Activated B cell treated with CpG ODN at 0.5 μM for 24 hours (primary cell): Measurements from ENCODE around the gene PAPLN. TPM values are rescaled to one million over a fixed set of nuclear protein-coding genes. Genes with fewer than 3 reads are reported as not detected.

ENCODE experiments used
- ATAC-seq: fragments of 200-7000 bp; cut with Tn5 transposase; one replicate; pipeline ENCODE4 v1.10.0; 2021; ENCODE audit warnings: low read depth, mild to moderate bottlenecking, moderate library complexity
- CTCF ChIA-PET: fragments of 350-600 bp; sonication (Branson Sonifier 250); formaldehyde crosslinking; loops from one replicate; lab custom pipeline; 2021; ENCODE audit warnings: antibody characterized with exemption; lab: Charles Lee
- POLR2A ChIA-PET: fragments of 350-600 bp; sonication (Branson Sonifier 250); formaldehyde crosslinking; loops from one replicate; lab custom pipeline; 2021; ENCODE audit warnings: antibody characterized with exemption; lab: Charles Lee
- DNase-seq: peaks from one replicate; pipeline ENCODE4 v3.0.0; 2022
- H3K27ac Mint-ChIP-seq: one replicate; pipeline ENCODE4 v1.8.0; 2020; ENCODE audit warnings: mixed read lengths
- H3K27me3 Mint-ChIP-seq: one replicate; pipeline ENCODE4 v1.8.0; 2021; ENCODE audit warnings: mixed read lengths
- H3K36me3 Mint-ChIP-seq: one replicate; pipeline ENCODE4 v1.8.0; 2021; ENCODE audit warnings: low read depth, mixed read lengths
- H3K4me1 Mint-ChIP-seq: one replicate; pipeline ENCODE4 v1.8.0; 2021; ENCODE audit warnings: mixed read lengths
- H3K4me3 Mint-ChIP-seq: one replicate; pipeline ENCODE4 v1.8.0; 2020; ENCODE audit warnings: mild to moderate bottlenecking, mixed read lengths
- H3K9me3 Mint-ChIP-seq: one replicate; pipeline ENCODE4 v1.8.0; 2020; ENCODE audit warnings: mixed read lengths
- intact Hi-C: fragments of 100-400 bp; cut with micrococcal nuclease; formaldehyde crosslinking; loops from one replicate; pipeline ENCODE4 v1.15.1; 2024
- total RNA-seq: library from RNA; stranded (reverse); gene quantifications from 2 replicates; pipeline ENCODE4 v1.2.3, GENCODE V29; 2022
- TF ChIP-seq, protein P1 (sequence below): fragments of 200-600 bp; IDR thresholded peaks from one replicate; pipeline ENCODE4 v1.8.0; 2022; ENCODE audit warnings: antibody characterized with exemption, mild to moderate bottlenecking

The PAPLN gene
- total RNA-seq, 1 donor from 2014 or later = 0.42 TPM

- intact Hi-C loops = no loop called here
- Mint-ChIP-seq H3K36me3 (no peaks in the 10 kb centered on the region), H3K4me3 (no peak overlapping the region), H3K9me3 (no peaks in the 10 kb centered on the region), H3K27ac (no peak overlapping the region), H3K27me3 (no peaks in the 10 kb centered on the region), H3K4me1 (peaks cover 19% of the 10 kb centered on the region)
- TF ChIP-seq, protein P1, sequence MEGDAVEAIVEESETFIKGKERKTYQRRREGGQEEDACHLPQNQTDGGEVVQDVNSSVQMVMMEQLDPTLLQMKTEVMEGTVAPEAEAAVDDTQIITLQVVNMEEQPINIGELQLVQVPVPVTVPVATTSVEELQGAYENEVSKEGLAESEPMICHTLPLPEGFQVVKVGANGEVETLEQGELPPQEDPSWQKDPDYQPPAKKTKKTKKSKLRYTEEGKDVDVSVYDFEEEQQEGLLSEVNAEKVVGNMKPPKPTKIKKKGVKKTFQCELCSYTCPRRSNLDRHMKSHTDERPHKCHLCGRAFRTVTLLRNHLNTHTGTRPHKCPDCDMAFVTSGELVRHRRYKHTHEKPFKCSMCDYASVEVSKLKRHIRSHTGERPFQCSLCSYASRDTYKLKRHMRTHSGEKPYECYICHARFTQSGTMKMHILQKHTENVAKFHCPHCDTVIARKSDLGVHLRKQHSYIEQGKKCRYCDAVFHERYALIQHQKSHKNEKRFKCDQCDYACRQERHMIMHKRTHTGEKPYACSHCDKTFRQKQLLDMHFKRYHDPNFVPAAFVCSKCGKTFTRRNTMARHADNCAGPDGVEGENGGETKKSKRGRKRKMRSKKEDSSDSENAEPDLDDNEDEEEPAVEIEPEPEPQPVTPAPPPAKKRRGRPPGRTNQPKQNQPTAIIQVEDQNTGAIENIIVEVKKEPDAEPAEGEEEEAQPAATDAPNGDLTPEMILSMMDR = no peak
- ChIA-PET POLR2A (no interaction called here), CTCF (no interaction called here)
- ATAC-seq (no peak), DNase-seq (no peak)
Measured at GRCh38 chr14:73252491-73253322, 15.4 kb downstream of the PAPLN start.

GRCh38 chr14:73253323-73253610, 16.0 kb downstream of the PAPLN start:
- TF ChIP-seq, protein P1 = no peak

DNA sequence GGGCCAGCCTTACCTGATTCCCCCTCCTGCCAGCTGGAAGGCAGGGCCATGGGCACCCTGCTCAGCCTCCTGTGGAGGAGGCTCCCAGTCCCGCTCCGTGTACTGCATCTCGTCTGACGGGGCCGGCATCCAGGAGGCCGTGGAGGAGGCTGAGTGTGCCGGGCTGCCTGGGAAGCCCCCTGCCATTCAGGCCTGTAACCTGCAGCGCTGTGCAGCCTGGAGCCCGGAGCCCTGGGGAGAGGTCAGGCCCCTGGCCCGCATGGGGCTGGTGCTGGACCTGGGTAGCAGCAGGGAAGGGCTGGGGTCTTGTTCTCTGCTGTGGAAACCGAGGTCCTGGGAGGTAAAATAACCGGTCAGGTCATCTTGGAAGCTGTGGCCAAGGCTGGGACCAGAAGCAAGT, 16.4 kb downstream of the PAPLN start:
- POLR2A ChIA-PET = no interaction called here
- intact Hi-C loops = no loop called here
- ATAC-seq = no peak
- DNase-seq = no peak
- Mint-ChIP-seq H3K36me3 (no peaks in the 10 kb centered on the region), H3K4me3 (no peak overlapping the region), H3K27me3 (peaks cover 1% of the 10 kb centered on the region), H3K27ac (no peak overlapping the region), H3K4me1 (peaks cover 13% of the 10 kb centered on the region), H3K9me3 (no peaks in the 10 kb centered on the region)
- TF ChIP-seq, protein P1 = no peak
- CTCF ChIA-PET = no interaction called here

More at GRCh38 chr14:73253323-73253610, 16.0 kb downstream of the PAPLN start:
- DNase-seq (no peak), ATAC-seq (no peak)
- peaks cover 1% of the 10 kb centered on the region for H3K27me3 Mint-ChIP-seq
- POLR2A ChIA-PET = no interaction called here
- H3K36me3 Mint-ChIP-seq = no peaks in the 10 kb centered on the region
- peaks cover 17% of the 10 kb centered on the region for H3K4me1 Mint-ChIP-seq
- H3K9me3 Mint-ChIP-seq = no peaks in the 10 kb centered on the region
- no peak overlapping the region for H3K4me3 Mint-ChIP-seq
- CTCF ChIA-PET = no interaction called here
- intact Hi-C loops = no loop called here
- no peak overlapping the region for H3K27ac Mint-ChIP-seq

- intact Hi-C loops = no loop called here
- DNase-seq = no peak
- POLR2A ChIA-PET = no interaction called here
- ATAC-seq = no peak
- CTCF ChIA-PET = no interaction called here
- H3K36me3 Mint-ChIP-seq = no peaks in the 10 kb centered on the region
- H3K27me3 Mint-ChIP-seq = peaks cover 1% of the 10 kb centered on the region
- TF ChIP-seq, protein P1 = no peak
- no peaks in the 10 kb centered on the region for H3K9me3 Mint-ChIP-seq
- H3K4me3 Mint-ChIP-seq = no peak overlapping the region
- peaks cover 7% of the 10 kb centered on the region for H3K4me1 Mint-ChIP-seq
- no peak overlapping the region for H3K27ac Mint-ChIP-seq
Measured at GRCh38 chr14:73254247-73255004, 17.1 kb downstream of the PAPLN start.

GRCh38 chr14:73255005-73255400, 17.7 kb downstream of the PAPLN start:
- peaks cover 1% of the 10 kb centered on the region for H3K27me3 Mint-ChIP-seq
- ChIA-PET CTCF (no interaction called here), POLR2A (interaction anchor here (0.7 kb wide), 1 partner anchor 14 kb away, joined by 3 read pairs; no protein-coding TSS in a partner anchor)
- no peak for ATAC-seq
- H3K4me3 Mint-ChIP-seq = no peak overlapping the region
- no peak for DNase-seq
- H3K9me3 Mint-ChIP-seq = no peaks in the 10 kb centered on the region
- H3K27ac Mint-ChIP-seq = no peak overlapping the region
- H3K4me1 Mint-ChIP-seq = peaks cover 5% of the 10 kb centered on the region
- intact Hi-C loops = no loop called here
- H3K36me3 Mint-ChIP-seq = no peaks in the 10 kb centered on the region
- TF ChIP-seq, protein P1 = no peak
